Peyer's patch (tissue), 4 donors: ENCODE results near the gene AK6.

ENCODE experiments used
- POLR2A ChIP-seq, 2 donors: fragments of 450-650 bp; IDR thresholded peaks; one replicate each; pipeline ENCODE4 v1.5.1; 2017; ENCODE audit warnings: antibody characterized with exemption in 2 of 2, mild to moderate bottlenecking in 2 of 2, moderate library complexity in 2 of 2
- TF ChIP-seq, protein P1 (sequence below), 6 experiments: fragments of 450-650 bp in 4 of 6; fragments of 200-600 bp in 2 of 6; sonication (generic) in 1 of 6; IDR thresholded peaks; one replicate each; pipeline ENCODE4 v1.5.1; 2017 to 2019; ENCODE audit warnings: antibody characterized with exemption in 6 of 6, mild to moderate bottlenecking in 3 of 6, moderate library complexity in 1 of 6

DNA sequence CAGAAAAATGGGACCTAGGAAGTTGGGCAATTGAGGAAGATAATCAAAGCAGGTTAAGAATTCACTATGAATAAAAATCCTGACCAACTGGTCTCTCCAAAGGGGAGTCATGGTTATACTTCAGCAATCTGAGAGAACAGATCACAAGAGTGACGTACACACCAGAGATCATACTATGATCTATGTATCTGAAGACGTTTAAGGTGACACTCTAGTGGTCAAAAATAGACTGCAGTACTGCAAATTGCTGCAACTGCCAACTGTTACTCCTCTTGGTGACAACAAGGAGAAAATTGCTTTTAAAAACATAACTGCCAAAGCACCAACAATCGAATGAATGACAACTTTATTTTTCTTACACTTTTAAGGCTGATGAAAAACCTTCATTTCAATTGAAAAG is 4.9 kb downstream of the AK6 start:
- TF ChIP-seq, protein P1, sequence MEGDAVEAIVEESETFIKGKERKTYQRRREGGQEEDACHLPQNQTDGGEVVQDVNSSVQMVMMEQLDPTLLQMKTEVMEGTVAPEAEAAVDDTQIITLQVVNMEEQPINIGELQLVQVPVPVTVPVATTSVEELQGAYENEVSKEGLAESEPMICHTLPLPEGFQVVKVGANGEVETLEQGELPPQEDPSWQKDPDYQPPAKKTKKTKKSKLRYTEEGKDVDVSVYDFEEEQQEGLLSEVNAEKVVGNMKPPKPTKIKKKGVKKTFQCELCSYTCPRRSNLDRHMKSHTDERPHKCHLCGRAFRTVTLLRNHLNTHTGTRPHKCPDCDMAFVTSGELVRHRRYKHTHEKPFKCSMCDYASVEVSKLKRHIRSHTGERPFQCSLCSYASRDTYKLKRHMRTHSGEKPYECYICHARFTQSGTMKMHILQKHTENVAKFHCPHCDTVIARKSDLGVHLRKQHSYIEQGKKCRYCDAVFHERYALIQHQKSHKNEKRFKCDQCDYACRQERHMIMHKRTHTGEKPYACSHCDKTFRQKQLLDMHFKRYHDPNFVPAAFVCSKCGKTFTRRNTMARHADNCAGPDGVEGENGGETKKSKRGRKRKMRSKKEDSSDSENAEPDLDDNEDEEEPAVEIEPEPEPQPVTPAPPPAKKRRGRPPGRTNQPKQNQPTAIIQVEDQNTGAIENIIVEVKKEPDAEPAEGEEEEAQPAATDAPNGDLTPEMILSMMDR (IDR thresholded peaks at IDR 0.05), result peak in 3 of 6 experiments; percentile 44 to 47 (median 47)
- no peak for TF ChIP-seq POLR2A (IDR thresholded peaks at IDR 0.05)
